HepG2 (cell line): ENCODE results near the gene LMF2. TPM values are rescaled to one million over a fixed set of nuclear protein-coding genes. Genes with fewer than 3 reads are reported as not detected.

Source experiments
- CEBPB ChIP-seq: IDR thresholded peaks from 2 replicates; pipeline ENCODE4 v1.6.1; 2011; ENCODE audit warnings: low read depth, low read length, improper control_type of control experiment, borderline replicate concordance
- GABPB1 ChIP-seq: IDR thresholded peaks from 2 replicates; pipeline ENCODE4 v1.6.1; 2016; ENCODE audit warnings: mild to moderate bottlenecking, missing genetic modification reagents, moderate library complexity, missing compliant biosample characterization
- HNRNPK ChIP-seq: fragments of 200-400 bp; formaldehyde crosslinking; IDR thresholded peaks from 2 replicates; pipeline ENCODE4 v1.6.1; 2018; ENCODE audit warnings: low read length, low read depth, moderate library complexity, mild to moderate bottlenecking; ENCODE audit not compliant: poor library complexity, severe bottlenecking
- HOXA3 ChIP-seq: sonication (generic); formaldehyde crosslinking; IDR thresholded peaks from 2 replicates; pipeline ENCODE4 v1.5.0; 2020; ENCODE audit warnings: missing genetic modification reagents
- KDM2A ChIP-seq: sonication (generic); formaldehyde crosslinking; IDR thresholded peaks from 2 replicates; pipeline ENCODE4 v1.4.0; 2020; ENCODE audit warnings: low read depth, missing genetic modification reagents, borderline replicate concordance
- MAZ ChIP-seq, 2 experiments: sonication (generic) in 1 of 2; formaldehyde crosslinking in 1 of 2; IDR thresholded peaks; 2 replicates each; pipeline versions ENCODE4 v1.5.0 to v1.6.1; 2012 to 2020; ENCODE audit warnings: low read depth in 2 of 2, mild to moderate bottlenecking in 2 of 2, borderline replicate concordance in 1 of 2, improper control_type of control experiment in 1 of 2, low read length in 1 of 2, missing genetic modification reagents in 1 of 2, moderate library complexity in 1 of 2
- NRL ChIP-seq: sonication (generic); formaldehyde crosslinking; IDR thresholded peaks from 2 replicates; pipeline ENCODE4 v1.5.0; 2020; ENCODE audit warnings: missing genetic modification reagents, mild to moderate bottlenecking, moderate library complexity, borderline replicate concordance
- PCBP2 ChIP-seq: fragments of 200-400 bp; formaldehyde crosslinking; optimal IDR thresholded peaks from 2 replicates; pipeline ENCODE3; 2018; ENCODE audit warnings: low read length, low read depth; ENCODE audit not compliant: poor library complexity, severe bottlenecking
- POLR2A ChIP-seq, 2 experiments: IDR thresholded peaks; 2 replicates each; pipeline ENCODE4 v1.6.1; 2011; ENCODE audit warnings: low read depth in 2 of 2, low read length in 2 of 2, mild to moderate bottlenecking in 1 of 2, moderate library complexity in 1 of 2; ENCODE audit not compliant: insufficient read depth in 1 of 2
- SAP130 ChIP-seq: IDR thresholded peaks from 2 replicates; pipeline ENCODE4 v1.6.1; 2016; ENCODE audit warnings: low read depth
- SMAD1 ChIP-seq: sonication (generic); formaldehyde crosslinking; IDR thresholded peaks from 2 replicates; pipeline ENCODE4 v1.4.0; 2020; ENCODE audit warnings: missing genetic modification reagents, low read depth, mild to moderate bottlenecking, borderline replicate concordance
- YEATS4 ChIP-seq: sonication (generic); formaldehyde crosslinking; IDR thresholded peaks from 2 replicates; pipeline ENCODE4 v1.4.0; 2020; ENCODE audit warnings: missing genetic modification reagents, borderline replicate concordance
- YY1 ChIP-seq: IDR thresholded peaks from 2 replicates; pipeline ENCODE4 v1.6.1; 2011; ENCODE audit warnings: low read length, low read depth, moderate library complexity, mild to moderate bottlenecking; ENCODE audit not compliant: insufficient read depth, insufficient replicate concordance
- ZNF205 ChIP-seq: IDR thresholded peaks from 2 replicates; pipeline ENCODE4 v1.6.1; 2018; ENCODE audit warnings: missing biosample characterization, missing genetic modification reagents
- ZSCAN21 ChIP-seq: sonication (generic); formaldehyde crosslinking; IDR thresholded peaks from 2 replicates; pipeline ENCODE4 v1.8.0; 2022; ENCODE audit warnings: mild to moderate bottlenecking, missing genetic modification reagents, moderate library complexity, borderline replicate concordance
- polyA plus RNA-seq, 8 experiments: library from polyadenylated mRNA; depleted of rRNA in 3 of 8; stranded (reverse) in 7 of 8; unstranded in 1 of 8; fragments of >200 nt; fragmentation: Illumina TruSeq in 4 of 8; extraction: Trizol in 4 of 8; gene quantifications; 2 replicates each; pipeline versions ENCODE4 v1.2.1 to v1.2.3, GENCODE V29; 2011 to 2016; ENCODE audit warnings: low read depth in 4 of 8, missing spikeins in 1 of 8, mixed read lengths in 1 of 8; ENCODE audit not compliant: insufficient read depth in 1 of 8
- total RNA-seq, 5 experiments: library from RNA; depleted of rRNA; stranded (reverse); fragments of >200 nt; fragmentation: Illumina TruSeq; extraction: Trizol; gene quantifications; 2 replicates each; pipeline ENCODE4 v1.2.3, GENCODE V29; 2016; ENCODE audit warnings: low read depth in 1 of 5
- TF ChIP-seq, protein P1 (sequence below): sonication (generic); formaldehyde crosslinking; IDR thresholded peaks from 2 replicates; pipeline ENCODE4 v1.4.0; 2020; ENCODE audit warnings: missing genetic modification reagents
- TF ChIP-seq, protein P2 (sequence below): sonication (generic); formaldehyde crosslinking; IDR thresholded peaks from 2 replicates; pipeline ENCODE4 v1.4.0; 2020; ENCODE audit warnings: low read depth, mild to moderate bottlenecking, missing genetic modification reagents
- TF ChIP-seq, protein P3 (sequence below): IDR thresholded peaks from 2 replicates; pipeline ENCODE4 v1.6.1; 2016; ENCODE audit warnings: missing genetic modification reagents, missing compliant biosample characterization
- TF ChIP-seq, protein P4 (sequence below), 2 experiments: sonication (generic) in 1 of 2; formaldehyde crosslinking in 1 of 2; IDR thresholded peaks; 2 replicates each; pipeline versions ENCODE4 v1.4.0 to v1.6.1; 2018 to 2020; ENCODE audit warnings: missing genetic modification reagents in 2 of 2, borderline replicate concordance in 1 of 2, low read depth in 1 of 2, mild to moderate bottlenecking in 1 of 2, missing biosample characterization in 1 of 2
- TF ChIP-seq, protein P5 (sequence below): sonication (generic); formaldehyde crosslinking; IDR thresholded peaks from 2 replicates; pipeline ENCODE4 v1.4.0; 2020; ENCODE audit warnings: mild to moderate bottlenecking, missing genetic modification reagents

Gene LMF2
- total and polyA plus RNA-seq, 2 of the 13 experiments (the other 11 are each of a cell fraction or from before 2014, with no cell fraction given) = 23.3 to 30.6 TPM

DNA sequence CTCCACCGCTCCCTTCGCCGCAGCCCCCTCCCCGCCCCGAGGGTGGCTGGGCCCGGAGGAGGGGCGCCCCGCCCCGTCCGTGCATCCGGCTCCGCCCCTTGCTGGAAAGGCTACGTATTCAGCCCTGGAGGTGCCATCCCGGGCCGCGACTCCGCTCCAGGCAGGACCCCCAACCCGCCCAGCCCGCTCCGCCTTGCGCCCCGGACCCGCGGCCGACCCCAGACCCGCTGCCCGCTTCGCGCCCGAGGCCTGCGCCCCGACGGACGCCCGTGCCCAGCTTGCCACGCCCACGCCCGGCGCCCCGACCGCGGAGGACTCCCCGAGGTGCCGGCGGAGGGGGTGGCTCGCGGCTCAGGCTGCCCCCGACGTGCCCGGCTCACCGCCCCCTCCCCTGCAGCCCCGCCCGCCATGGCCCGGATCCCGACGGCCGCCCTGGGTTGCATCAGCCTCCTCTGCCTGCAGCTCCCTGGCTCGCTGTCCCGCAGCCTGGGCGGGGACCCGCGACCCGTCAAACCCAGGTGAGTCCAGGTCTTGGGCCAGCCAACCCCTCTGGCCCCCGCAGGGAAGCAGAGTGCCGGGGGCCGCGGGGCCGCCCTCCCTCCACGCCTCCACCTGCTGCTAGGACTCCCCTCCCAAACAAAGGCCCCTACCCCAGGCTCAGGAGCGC, 25.9 kb downstream of the LMF2 start, which contains the start of gene ADM2 (continued):
- TF ChIP-seq MAZ (IDR thresholded peaks at IDR 0.05; ENCODE audit: borderline replicate concordance, low read depth, low read length) (no peak), MAZ (CRISPR knock-in tag; IDR thresholded peaks at IDR 0.05; ENCODE audit: low read depth) (peak; percentile 63), PCBP2 (no peak), SMAD1 (CRISPR knock-in tag) (peak; percentile 31; the same call in 1 of the 2 replicates), ZSCAN21 (peak; percentile 40; the same call in 1 of the 2 replicates), SAP130 (CRISPR knock-in tag) (peak; percentile 56), CEBPB (peak; percentile 34; the same call in 1 of the 2 replicates), ZNF205 (no peak), KDM2A (CRISPR knock-in tag) (0 out of 2 replicates have a peak, but pooled peaks have one; percentile 1), YY1 (peak; percentile 17), POLR2A (IDR thresholded peaks at IDR 0.05; ENCODE audit: insufficient read depth in 1 of 2, low read depth in 2 of 2, low read length in 2 of 2) (peak in 1 of 2 experiments; percentile 59; a peak in 2 of 4 replicates), HOXA3 (CRISPR knock-in tag) (peak; percentile 18; the same call in 1 of the 2 replicates), NRL (peak; percentile 12; the same call in 1 of the 2 replicates), GABPB1 (CRISPR knock-in tag) (peak; percentile 68; the same call in 1 of the 2 replicates), HNRNPK (peak; percentile 15), YEATS4 (peak; percentile 64)
- TF ChIP-seq, protein P1, sequence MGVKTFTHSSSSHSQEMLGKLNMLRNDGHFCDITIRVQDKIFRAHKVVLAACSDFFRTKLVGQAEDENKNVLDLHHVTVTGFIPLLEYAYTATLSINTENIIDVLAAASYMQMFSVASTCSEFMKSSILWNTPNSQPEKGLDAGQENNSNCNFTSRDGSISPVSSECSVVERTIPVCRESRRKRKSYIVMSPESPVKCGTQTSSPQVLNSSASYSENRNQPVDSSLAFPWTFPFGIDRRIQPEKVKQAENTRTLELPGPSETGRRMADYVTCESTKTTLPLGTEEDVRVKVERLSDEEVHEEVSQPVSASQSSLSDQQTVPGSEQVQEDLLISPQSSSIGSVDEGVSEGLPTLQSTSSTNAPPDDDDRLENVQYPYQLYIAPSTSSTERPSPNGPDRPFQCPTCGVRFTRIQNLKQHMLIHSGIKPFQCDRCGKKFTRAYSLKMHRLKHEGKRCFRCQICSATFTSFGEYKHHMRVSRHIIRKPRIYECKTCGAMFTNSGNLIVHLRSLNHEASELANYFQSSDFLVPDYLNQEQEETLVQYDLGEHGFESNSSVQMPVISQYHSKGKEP (CRISPR knock-in tag) = no peak
- TF ChIP-seq, protein P2, sequence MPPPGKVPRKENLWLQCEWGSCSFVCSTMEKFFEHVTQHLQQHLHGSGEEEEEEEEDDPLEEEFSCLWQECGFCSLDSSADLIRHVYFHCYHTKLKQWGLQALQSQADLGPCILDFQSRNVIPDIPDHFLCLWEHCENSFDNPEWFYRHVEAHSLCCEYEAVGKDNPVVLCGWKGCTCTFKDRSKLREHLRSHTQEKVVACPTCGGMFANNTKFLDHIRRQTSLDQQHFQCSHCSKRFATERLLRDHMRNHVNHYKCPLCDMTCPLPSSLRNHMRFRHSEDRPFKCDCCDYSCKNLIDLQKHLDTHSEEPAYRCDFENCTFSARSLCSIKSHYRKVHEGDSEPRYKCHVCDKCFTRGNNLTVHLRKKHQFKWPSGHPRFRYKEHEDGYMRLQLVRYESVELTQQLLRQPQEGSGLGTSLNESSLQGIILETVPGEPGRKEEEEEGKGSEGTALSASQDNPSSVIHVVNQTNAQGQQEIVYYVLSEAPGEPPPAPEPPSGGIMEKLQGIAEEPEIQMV (CRISPR knock-in tag) = 0 out of 2 replicates have a peak, but pooled peaks have one; percentile 25
- TF ChIP-seq, protein P3, sequence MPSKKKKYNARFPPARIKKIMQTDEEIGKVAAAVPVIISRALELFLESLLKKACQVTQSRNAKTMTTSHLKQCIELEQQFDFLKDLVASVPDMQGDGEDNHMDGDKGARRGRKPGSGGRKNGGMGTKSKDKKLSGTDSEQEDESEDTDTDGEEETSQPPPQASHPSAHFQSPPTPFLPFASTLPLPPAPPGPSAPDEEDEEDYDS (CRISPR knock-in tag) = peak; percentile 54; the same call in 1 of the 2 replicates
- TF ChIP-seq, protein P4, sequence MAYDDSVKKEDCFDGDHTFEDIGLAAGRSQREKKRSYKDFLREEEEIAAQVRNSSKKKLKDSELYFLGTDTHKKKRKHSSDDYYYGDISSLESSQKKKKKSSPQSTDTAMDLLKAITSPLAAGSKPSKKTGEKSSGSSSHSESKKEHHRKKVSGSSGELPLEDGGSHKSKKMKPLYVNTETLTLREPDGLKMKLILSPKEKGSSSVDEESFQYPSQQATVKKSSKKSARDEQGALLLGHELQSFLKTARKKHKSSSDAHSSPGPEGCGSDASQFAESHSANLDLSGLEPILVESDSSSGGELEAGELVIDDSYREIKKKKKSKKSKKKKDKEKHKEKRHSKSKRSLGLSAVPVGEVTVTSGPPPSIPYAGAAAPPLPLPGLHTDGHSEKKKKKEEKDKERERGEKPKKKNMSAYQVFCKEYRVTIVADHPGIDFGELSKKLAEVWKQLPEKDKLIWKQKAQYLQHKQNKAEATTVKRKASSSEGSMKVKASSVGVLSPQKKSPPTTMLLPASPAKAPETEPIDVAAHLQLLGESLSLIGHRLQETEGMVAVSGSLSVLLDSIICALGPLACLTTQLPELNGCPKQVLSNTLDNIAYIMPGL (CRISPR knock-in tag; IDR thresholded peaks at IDR 0.05; ENCODE audit: borderline replicate concordance in 1 of 2, low read depth in 1 of 2) = peak in 1 of 2 experiments; percentile 62; a peak in 1 of 4 replicates
- TF ChIP-seq, protein P5, sequence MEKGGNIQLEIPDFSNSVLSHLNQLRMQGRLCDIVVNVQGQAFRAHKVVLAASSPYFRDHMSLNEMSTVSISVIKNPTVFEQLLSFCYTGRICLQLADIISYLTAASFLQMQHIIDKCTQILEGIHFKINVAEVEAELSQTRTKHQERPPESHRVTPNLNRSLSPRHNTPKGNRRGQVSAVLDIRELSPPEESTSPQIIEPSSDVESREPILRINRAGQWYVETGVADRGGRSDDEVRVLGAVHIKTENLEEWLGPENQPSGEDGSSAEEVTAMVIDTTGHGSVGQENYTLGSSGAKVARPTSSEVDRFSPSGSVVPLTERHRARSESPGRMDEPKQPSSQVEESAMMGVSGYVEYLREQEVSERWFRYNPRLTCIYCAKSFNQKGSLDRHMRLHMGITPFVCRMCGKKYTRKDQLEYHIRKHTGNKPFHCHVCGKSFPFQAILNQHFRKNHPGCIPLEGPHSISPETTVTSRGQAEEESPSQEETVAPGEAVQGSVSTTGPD (CRISPR knock-in tag) = no peak
